ENCODE measurements around the gene MRPL52. TPM values are rescaled to one million over a fixed set of nuclear protein-coding genes. Genes with fewer than 3 reads are reported as not detected.

The MRPL52 gene
- total and polyA plus RNA-seq, 7 donors: 54.6 to 333 (median 64.3) TPM

DNA sequence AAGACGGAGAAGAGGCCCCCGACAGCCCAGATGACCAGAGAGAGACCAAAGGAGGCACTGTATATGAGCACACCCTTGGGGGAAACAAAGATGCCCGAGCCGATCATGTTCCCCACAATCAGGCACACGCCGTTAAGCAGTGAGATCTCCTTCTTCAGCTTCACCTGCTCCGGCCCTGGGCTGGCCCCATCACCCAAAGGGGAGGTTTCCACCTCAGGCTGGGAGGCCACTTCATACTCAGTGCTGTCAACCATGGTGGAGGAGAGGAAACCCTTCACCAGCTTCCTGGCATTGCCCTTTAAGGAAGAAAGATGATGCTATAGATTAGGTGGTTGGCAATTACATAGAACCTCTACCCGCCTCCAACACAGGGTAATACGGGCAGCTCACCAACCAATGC, 16.5 kb upstream of the MRPL52 start:
- Histone ChIP-seq H3K4me1 (no peaks in the 10 kb centered on the region), H3K9me3 (no peaks in the 10 kb centered on the region), H3K27ac (no peak overlapping the region), H3K27me3 (no peaks in the 10 kb centered on the region), H3K36me3 (no peaks in the 10 kb centered on the region), H3K4me3 (no peak overlapping the region)
- 86 to 88% methylated on average over 9 of the region's 9 CpGs for WGBS, 2 donors
- DNase-seq: no peak
- TF ChIP-seq EP300 (IDR thresholded peaks at IDR 0.05): no peak
- TF ChIP-seq CTCF (IDR thresholded peaks at IDR 0.05): no peak
- TF ChIP-seq POLR2A (IDR thresholded peaks at IDR 0.05): no peak
- TF ChIP-seq POLR2AphosphoS5 (IDR thresholded peaks at IDR 0.05): no peak
- intact Hi-C loops (cut with DNase I): no loop called here

DNA sequence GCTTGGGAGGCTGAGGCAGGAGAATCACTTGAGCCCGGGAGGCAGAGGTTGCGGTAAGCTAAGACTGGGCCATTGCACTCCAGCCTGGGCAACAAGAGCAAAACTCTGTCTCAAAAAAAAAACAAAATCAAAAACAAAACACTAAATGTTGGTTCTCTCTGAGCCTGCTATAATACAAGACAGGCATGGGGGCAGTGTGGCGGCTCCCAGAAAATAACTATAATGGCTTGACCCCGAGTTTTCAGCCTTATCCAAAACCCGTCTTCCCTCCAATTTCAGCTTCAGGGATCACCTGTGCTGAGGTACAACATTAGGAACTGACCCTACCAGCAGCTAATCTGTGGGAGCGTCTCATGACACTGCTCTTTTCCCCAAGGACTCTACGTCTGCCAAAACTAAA, 15.3 kb upstream of the MRPL52 start:
- no peak for DNase-seq
- H3K4me1 ChIP-seq: peaks cover 0 to 5% (median 5%) of the 10 kb centered on the region in 4 donors
- WGBS, 2 donors: 81 to 86% methylated on average over 7 of the region's 7 CpGs
- H3K27ac ChIP-seq: no peak overlapping the region
- intact Hi-C loops (cut with DNase I): no loop called here
- TF ChIP-seq EP300 (IDR thresholded peaks at IDR 0.05): no peak
- no peak for TF ChIP-seq POLR2A (IDR thresholded peaks at IDR 0.05)
- no peak for TF ChIP-seq POLR2AphosphoS5 (IDR thresholded peaks at IDR 0.05)
- TF ChIP-seq CTCF (IDR thresholded peaks at IDR 0.05): no peak
- no peaks in the 10 kb centered on the region for H3K36me3 ChIP-seq
- peak overlapping the region in 1 of 4 donors; percentile 31 for H3K4me3 ChIP-seq
- no peaks in the 10 kb centered on the region for H3K9me3 ChIP-seq
- H3K27me3 ChIP-seq: no peaks in the 10 kb centered on the region

DNA sequence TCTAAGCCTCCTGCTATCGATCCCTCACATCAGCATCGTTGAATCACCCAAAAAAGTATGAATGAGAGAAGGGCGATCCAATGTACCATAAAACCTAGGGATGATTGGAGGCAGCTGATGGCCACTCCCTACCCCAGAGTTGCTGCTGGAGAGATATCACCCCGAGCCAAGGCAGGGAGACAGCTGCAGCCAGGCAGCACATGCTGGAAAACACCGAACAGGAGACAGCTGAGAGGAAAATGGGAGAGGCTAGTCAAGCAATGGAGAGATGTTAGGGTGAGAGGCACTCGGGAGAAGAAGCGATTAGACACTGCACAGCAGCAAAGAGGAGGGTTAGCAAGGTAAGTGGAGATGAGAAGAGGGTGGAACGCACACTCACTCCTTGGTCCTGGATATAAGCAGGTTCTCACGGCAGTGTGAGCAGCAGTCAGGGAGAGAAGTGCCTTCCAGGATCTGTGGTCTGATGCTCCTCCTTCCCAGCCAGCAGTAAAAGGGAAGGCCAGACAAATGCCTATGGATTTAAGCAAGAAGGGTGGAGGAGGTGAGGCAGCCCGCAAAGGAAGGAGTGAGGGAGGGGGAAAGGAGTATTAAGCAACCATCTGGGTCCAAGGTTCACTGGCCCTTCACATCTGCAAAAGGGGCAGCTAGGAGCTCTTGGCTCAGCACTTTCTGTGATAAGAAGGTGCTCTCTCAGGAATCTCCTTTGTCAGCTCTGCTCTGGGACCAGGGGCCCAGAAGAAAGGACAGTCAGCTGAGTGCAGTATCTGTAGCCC, 14.6 kb upstream of the MRPL52 start, which contains the start of gene SLC7A7:
Gene SLC7A7, minus strand, starts transcription at position 495 of the 773 bp plus-strand sequence. CDS start 2,037 bp downstream, outside the sequence.
- Histone ChIP-seq H3K9me3 (no peaks in the 10 kb centered on the region), H3K4me3 (peak within 1 kb of the TSS in 2 of 4 donors; percentile 16 to 31), H3K27ac (peak within 1 kb of the TSS in 2 of 4 donors; percentile 26 to 40), H3K4me1 (peaks cover 0 to 12% (median 12%) of the 10 kb centered on the region in 4 donors), H3K27me3 (no peaks in the 10 kb centered on the region), H3K36me3 (no peaks in the 10 kb centered on the region)
- TF ChIP-seq POLR2AphosphoS5 (IDR thresholded peaks at IDR 0.05): no peak
- no peak for TF ChIP-seq CTCF (IDR thresholded peaks at IDR 0.05)
- no peak for TF ChIP-seq POLR2A (IDR thresholded peaks at IDR 0.05)
- no peak for TF ChIP-seq EP300 (IDR thresholded peaks at IDR 0.05)
- intact Hi-C loops (cut with DNase I): no loop called here
- DNase-seq: no peak
- WGBS, 2 donors: 14 to 55% methylated on average over 10 of the region's 10 CpGs

DNA sequence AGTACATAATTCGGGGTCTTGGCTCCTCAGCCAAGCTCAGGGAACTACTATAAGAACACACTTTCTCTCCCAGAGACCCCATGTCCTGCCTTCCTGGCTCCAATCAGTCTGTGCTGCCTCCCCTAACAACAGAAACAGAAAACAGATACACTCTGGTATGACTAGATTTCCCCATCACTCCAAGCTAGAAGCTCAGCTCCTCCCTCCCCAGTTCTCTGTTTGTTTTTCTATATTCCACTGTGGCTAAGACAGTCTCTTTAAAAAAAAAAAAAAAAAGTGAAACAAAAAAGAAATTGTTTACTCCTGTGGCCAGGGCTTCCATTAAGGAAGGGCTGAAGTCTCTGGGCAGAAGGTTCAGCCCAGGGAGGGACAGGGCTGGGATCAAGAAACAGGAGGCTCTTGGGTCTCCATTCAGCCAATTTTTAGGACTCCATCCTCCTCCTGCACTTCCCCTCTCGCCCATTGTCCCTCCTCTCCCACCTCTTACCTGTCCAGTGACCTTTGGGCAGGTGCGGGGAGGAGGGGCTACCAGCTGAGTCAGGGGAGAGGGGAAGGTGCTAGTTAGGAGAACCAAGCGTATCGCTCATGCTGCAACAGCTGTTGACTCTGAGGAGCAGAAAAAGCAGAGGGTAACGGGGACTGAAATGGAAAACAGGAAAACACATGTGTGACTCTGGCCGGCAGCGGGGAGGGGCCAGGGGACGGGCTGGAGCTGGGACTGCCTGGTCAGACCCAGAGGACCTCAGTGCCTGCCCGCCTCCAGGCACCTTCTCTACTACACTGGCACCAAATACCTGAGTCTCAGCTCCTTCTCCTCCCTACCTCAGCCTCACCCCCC, 10.3 kb upstream of the MRPL52 start:
- Histone ChIP-seq H3K27ac (peak overlapping the region; percentile 58 to 63 (median 60)), H3K36me3 (no peaks in the 10 kb centered on the region), H3K4me3 (peak overlapping the region in 3 of 4 donors; percentile 24 to 33 (median 30)), H3K9me3 (no peaks in the 10 kb centered on the region), H3K4me1 (peaks cover 0 to 31% (median 26%) of the 10 kb centered on the region in 4 donors), H3K27me3 (no peaks in the 10 kb centered on the region)
- no peak for TF ChIP-seq POLR2A (IDR thresholded peaks at IDR 0.05)
- TF ChIP-seq POLR2AphosphoS5 (IDR thresholded peaks at IDR 0.05): peak in 1 of 4 donors; percentile 5
- intact Hi-C loops (cut with DNase I): no loop called here
- DNase-seq: peak; percentile 74
- WGBS, 2 donors: 25 to 29% methylated on average over 10 of the region's 10 CpGs

DNA sequence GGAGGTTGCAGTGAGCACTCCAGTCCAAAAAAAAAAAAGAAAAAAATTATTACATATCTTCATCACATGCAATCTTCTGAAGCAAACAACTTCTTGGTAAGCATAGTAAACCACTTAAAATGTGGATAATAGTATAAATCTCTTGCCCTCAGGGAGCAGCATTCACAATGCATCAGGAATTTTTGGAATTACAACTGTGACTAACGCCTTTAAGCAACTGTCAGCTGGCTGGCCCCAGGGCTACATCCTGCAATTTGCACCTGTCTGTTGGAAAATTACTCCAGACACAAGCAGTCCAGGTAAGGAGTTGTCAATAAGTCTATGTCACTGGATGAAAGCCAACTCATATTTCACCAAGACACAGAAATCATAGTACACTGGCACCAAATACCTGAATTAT, 9.0 kb upstream of the MRPL52 start:
- Histone ChIP-seq H3K27ac (no peak overlapping the region), H3K4me1 (peaks cover 0 to 36% (median 29%) of the 10 kb centered on the region in 4 donors), H3K27me3 (no peaks in the 10 kb centered on the region), H3K4me3 (no peak overlapping the region), H3K36me3 (no peaks in the 10 kb centered on the region), H3K9me3 (no peaks in the 10 kb centered on the region)
- intact Hi-C loops (cut with DNase I): loop anchor here (5.0 kb wide), 1 partner anchor 263 kb away; no protein-coding TSS in a partner anchor
- no peak for DNase-seq
- TF ChIP-seq POLR2A (IDR thresholded peaks at IDR 0.05) (no peak), POLR2AphosphoS5 (IDR thresholded peaks at IDR 0.05) (no peak), CTCF (IDR thresholded peaks at IDR 0.05) (no peak), EP300 (IDR thresholded peaks at IDR 0.05) (no peak)
- 27 to 83% methylated on average over 1 of the region's 1 CpG for WGBS, 2 donors
